ENCODE results near the gene PHLPP1.

Gene PHLPP1

DNA sequence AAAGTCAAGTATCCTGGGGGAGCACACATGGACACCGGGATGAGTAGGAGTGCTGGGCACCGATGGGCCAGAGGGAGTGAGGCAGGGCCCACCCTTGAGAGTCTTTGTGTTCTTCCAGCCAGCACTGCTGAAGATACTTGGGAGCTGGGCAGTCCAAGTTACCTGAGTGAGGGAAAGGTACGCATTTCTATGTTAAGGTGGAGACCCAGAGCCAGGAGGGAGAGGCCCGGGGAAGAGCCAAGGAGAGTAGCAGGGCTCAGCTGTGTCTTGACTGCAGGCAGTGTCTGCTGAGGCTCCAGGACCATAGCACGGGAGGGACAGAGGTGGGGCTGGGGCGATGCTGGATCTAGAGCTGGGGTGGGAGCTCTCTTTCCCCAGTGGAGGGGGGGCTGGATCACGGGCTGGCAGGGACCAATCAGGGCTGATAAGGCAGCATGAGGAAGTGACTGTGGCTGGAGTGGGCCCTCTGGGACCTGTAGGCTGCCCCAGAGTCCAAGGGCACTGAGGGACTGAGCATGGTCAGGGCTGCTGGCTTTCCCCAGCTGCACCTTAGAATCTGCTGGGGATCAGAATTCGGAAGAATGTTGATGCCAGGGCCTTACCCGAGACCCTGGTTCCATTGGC is 289.2 kb downstream of the PHLPP1 start:
- ATAC-seq (no peak), DNase-seq (no peak)

DNA sequence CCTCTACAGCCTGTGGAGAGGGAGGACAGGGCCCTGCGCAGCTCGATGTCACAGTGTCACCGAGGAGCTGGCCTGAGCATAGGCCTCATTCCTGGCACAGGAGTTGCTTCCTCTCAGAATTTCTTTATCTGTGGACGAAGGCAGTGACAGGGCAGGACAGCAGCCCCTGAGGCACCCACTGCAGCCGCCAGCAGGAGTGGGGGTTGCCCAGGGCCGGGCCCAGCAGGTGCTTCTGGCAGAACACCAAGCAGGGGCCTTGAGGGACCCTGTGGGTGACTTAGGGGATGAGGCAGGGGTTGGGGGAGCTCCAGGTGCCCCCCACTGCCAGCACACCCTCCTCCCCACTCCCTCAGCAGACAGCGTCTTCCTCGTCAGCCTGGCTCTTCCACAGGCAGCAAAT is 290.0 kb downstream of the PHLPP1 start:
- no peak for ATAC-seq

GRCh38 chr18:63007231-63007630 is 291.9 kb downstream of the PHLPP1 start:
- no peak for DNase-seq

More for the DNA sequence above, 290.0 kb downstream of the PHLPP1 start:
- DNase-seq, result no peak

GRCh38 chr18:63016270-63016669 is 300.9 kb downstream of the PHLPP1 start:
- ATAC-seq (peak; percentile 55), DNase-seq (peak; percentile 42)

More at GRCh38 chr18:63007231-63007630, 291.9 kb downstream of the PHLPP1 start:
- ATAC-seq, result no peak

GRCh38 chr18:63017076-63017475 is 301.7 kb downstream of the PHLPP1 start:
- DNase-seq (no peak), ATAC-seq (no peak)

DNA sequence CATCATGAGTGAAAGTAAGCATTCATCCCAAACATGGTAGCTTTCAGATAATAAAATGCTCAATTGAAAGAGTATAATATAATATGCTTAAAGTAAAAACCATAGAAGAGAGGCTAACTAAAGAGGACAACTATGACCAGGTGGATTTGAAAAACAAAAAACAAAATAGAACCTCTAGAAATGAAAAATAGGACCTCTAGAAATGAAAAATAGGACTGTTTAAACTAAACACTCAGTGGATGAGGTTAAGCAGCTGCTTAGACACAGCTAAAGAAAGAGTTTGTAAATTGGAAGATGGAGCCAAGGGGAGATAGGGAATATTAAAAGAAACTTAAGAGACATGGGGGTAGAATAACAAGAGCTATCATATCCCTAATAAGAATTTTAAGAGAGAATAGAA is 302.6 kb downstream of the PHLPP1 start:
- DNase-seq (no peak), ATAC-seq (no peak)

DNA sequence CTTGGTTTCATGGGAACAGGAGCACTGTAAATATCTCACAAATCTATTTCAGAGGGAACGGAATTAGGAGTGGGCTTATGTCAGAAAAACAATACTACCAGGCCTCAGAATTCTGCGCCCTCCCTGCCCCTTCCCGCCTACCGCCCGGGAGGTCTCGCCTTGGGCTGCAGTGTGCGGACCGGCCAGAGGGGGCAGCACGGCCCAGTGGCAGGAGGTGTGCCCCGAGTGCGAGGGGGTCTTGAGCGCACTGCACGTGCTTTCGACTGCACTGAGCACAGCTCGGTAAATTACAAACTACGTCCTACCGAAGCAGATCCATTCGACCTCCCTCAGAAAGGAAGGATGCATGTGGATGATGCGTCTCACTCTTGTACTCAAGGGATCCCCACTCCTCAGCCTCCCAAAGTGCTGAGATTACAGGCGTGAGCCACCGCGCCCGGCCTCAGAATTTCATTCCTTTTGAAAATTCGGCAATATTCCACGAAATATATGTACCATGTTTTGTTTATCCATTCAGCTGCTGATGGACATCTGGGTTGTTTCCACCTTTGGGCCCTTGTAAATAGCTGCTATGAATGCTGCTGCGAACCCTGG is 307.2 kb downstream of the PHLPP1 start:
- ATAC-seq (no peak), DNase-seq (peak; percentile 51)

DNA sequence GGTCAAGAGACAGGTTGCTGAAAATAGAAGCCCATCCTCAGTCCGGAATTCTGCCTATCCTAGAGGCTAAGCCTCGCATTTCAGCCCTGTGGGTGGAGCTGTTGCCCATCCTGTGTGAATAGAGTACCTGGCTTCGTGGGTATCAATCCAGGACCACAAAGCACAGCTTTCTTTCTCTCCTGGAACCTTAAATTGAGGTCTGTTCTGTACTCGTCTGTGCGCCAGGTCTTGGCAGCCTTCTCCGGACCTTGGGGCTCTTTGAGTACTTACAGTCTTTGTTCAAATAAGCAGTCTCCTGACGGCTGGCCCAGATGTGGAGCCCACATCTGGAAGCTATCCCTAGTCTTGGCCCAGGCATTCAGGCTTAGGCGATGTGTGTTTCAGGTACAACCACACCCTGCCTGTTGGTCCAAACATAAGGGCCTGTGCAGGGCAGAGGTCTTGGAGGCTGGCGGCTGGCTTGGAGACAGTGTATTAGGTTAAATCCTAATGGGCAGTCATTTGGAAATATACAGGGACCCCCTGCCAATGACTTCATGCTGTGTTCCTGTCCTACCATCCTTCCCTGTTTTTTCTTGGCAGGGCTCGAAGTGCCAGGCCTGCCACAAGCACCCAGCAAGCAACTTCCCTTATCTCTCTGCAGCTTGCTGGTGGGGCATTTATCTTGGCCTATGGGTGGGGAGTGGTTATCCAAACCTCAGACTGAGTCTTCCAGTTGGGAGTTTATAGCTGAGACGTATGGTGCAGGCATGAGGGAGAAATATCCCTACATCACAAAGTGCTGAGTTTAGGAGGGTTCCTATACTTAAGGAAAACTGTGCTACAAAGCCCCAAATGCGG is 310.1 kb downstream of the PHLPP1 start:
- DNase-seq (peak; percentile 11), ATAC-seq (peak; percentile 23)

DNA sequence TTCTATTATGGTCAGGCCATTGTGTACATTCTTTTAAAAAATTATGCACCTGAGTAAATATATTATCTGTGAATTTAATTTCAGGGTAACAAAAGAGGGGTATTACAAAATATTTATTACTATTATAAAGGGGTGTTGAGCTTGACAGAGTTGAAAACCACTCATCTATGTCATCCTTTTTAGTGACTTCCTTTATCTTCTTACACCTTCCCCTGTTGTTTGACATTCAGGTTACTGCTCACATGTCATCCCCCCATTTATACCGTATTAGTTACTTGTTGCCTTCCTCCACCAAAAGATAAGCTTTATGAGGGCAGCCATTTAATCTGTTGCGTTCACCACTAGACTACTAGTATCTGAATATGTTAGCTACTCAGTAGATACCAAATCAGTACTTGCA is 313.0 kb downstream of the PHLPP1 start:
- ATAC-seq (no peak), DNase-seq (no peak)
